HepG2 (cell line): ENCODE data around the gene POU2AF3. TPM values are rescaled to one million over a fixed set of nuclear protein-coding genes. Genes with fewer than 3 reads are reported as not detected.

Source experiments
- FOXC1 ChIP-seq: sonication (generic); formaldehyde crosslinking; IDR thresholded peaks from 2 replicates; pipeline ENCODE4 v1.8.0; 2022; ENCODE audit warnings: mild to moderate bottlenecking, missing genetic modification reagents, borderline replicate concordance
- KLF13 ChIP-seq: sonication (generic); formaldehyde crosslinking; IDR thresholded peaks from 2 replicates; pipeline ENCODE4 v1.4.0; 2020; ENCODE audit warnings: mild to moderate bottlenecking, missing genetic modification reagents
- MBD4 ChIP-seq: IDR thresholded peaks from 2 replicates; pipeline ENCODE4 v1.6.1; 2012; ENCODE audit warnings: low read length, inconsistent platforms, borderline replicate concordance
- NCOA2 ChIP-seq: sonication (generic); formaldehyde crosslinking; IDR thresholded peaks from 2 replicates; pipeline ENCODE4 v1.8.0; 2022; ENCODE audit warnings: inconsistent platforms
- NR2F2 ChIP-seq: IDR thresholded peaks from 2 replicates; pipeline ENCODE4 v1.6.1; 2012; ENCODE audit warnings: low read depth, inconsistent platforms, borderline replicate concordance
- PRPF4 ChIP-seq: fragments of 200-400 bp; formaldehyde crosslinking; IDR thresholded peaks from 2 replicates; pipeline ENCODE4 v1.6.1; 2016; ENCODE audit warnings: low read length, low read depth; ENCODE audit not compliant: poor library complexity, severe bottlenecking
- RFX1 ChIP-seq: fragments of 450-650 bp; IDR thresholded peaks from 2 replicates; pipeline ENCODE4 v1.6.1; 2017
- SP1 ChIP-seq, 2 experiments: fragments of 450-650 bp in 1 of 2; sonication (generic) in 1 of 2; formaldehyde crosslinking in 1 of 2; IDR thresholded peaks; 2 replicates each; pipeline versions ENCODE4 v1.4.0 to v1.6.1; 2016 to 2020; ENCODE audit warnings: missing genetic modification reagents in 1 of 2
- USF2 ChIP-seq, 2 experiments: sonication (generic) in 1 of 2; formaldehyde crosslinking in 1 of 2; IDR thresholded peaks; 2 replicates each; pipeline versions ENCODE4 v1.5.1 to v1.6.1; 2011 to 2020; ENCODE audit warnings: borderline replicate concordance in 1 of 2, low read depth in 1 of 2, low read length in 1 of 2, mild to moderate bottlenecking in 1 of 2, missing genetic modification reagents in 1 of 2, moderate library complexity in 1 of 2
- ZBTB44 ChIP-seq: sonication (generic); formaldehyde crosslinking; IDR thresholded peaks from 2 replicates; pipeline ENCODE4 v1.4.0; 2020; ENCODE audit warnings: missing genetic modification reagents
- ZNF431 ChIP-seq: sonication (generic); formaldehyde crosslinking; IDR thresholded peaks from 2 replicates; pipeline ENCODE4 v1.9.0; 2022; ENCODE audit warnings: missing genetic modification reagents, low read depth, mild to moderate bottlenecking, borderline replicate concordance
- ZNF557 ChIP-seq: sonication (generic); formaldehyde crosslinking; IDR thresholded peaks from 2 replicates; pipeline ENCODE4 v1.4.0; 2020; ENCODE audit warnings: missing genetic modification reagents
- ZNF768 ChIP-seq: sonication (generic); formaldehyde crosslinking; IDR thresholded peaks from 2 replicates; pipeline ENCODE4 v1.4.0; 2020; ENCODE audit warnings: missing genetic modification reagents
- ZSCAN5A ChIP-seq: sonication (generic); formaldehyde crosslinking; IDR thresholded peaks from 2 replicates; pipeline ENCODE4 v1.8.0; 2022; ENCODE audit warnings: mild to moderate bottlenecking, missing genetic modification reagents, borderline replicate concordance
- polyA plus RNA-seq, 8 experiments: library from polyadenylated mRNA; depleted of rRNA in 3 of 8; stranded (reverse) in 7 of 8; unstranded in 1 of 8; fragments of >200 nt; fragmentation: Illumina TruSeq in 4 of 8; extraction: Trizol in 4 of 8; gene quantifications; 2 replicates each; pipeline versions ENCODE4 v1.2.1 to v1.2.3, GENCODE V29; 2011 to 2016; ENCODE audit warnings: low read depth in 4 of 8, missing spikeins in 1 of 8, mixed read lengths in 1 of 8; ENCODE audit not compliant: insufficient read depth in 1 of 8
- total RNA-seq, 5 experiments: library from RNA; depleted of rRNA; stranded (reverse); fragments of >200 nt; fragmentation: Illumina TruSeq; extraction: Trizol; gene quantifications; 2 replicates each; pipeline ENCODE4 v1.2.3, GENCODE V29; 2016; ENCODE audit warnings: low read depth in 1 of 5
- TF ChIP-seq, protein P1 (sequence below): sonication (generic); formaldehyde crosslinking; IDR thresholded peaks from 2 replicates; pipeline ENCODE4 v1.4.0; 2020; ENCODE audit warnings: missing genetic modification reagents

The POU2AF3 gene
- total and polyA plus RNA-seq, 2 of the 13 experiments (the other 11 are each of a cell fraction or from before 2014, with no cell fraction given), result 7.8 to 71.2 TPM

- TF ChIP-seq, protein P1, sequence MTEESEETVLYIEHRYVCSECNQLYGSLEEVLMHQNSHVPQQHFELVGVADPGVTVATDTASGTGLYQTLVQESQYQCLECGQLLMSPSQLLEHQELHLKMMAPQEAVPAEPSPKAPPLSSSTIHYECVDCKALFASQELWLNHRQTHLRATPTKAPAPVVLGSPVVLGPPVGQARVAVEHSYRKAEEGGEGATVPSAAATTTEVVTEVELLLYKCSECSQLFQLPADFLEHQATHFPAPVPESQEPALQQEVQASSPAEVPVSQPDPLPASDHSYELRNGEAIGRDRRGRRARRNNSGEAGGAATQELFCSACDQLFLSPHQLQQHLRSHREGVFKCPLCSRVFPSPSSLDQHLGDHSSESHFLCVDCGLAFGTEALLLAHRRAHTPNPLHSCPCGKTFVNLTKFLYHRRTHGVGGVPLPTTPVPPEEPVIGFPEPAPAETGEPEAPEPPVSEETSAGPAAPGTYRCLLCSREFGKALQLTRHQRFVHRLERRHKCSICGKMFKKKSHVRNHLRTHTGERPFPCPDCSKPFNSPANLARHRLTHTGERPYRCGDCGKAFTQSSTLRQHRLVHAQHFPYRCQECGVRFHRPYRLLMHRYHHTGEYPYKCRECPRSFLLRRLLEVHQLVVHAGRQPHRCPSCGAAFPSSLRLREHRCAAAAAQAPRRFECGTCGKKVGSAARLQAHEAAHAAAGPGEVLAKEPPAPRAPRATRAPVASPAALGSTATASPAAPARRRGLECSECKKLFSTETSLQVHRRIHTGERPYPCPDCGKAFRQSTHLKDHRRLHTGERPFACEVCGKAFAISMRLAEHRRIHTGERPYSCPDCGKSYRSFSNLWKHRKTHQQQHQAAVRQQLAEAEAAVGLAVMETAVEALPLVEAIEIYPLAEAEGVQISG (CRISPR knock-in tag), result 0 out of 2 replicates have a peak, but pooled peaks have one; percentile 45
- TF ChIP-seq MBD4 (peak; percentile 64; the same call in 1 of the 2 replicates), NR2F2 (peak; percentile 95), ZNF431 (peak; percentile 70; the same call in 1 of the 2 replicates), KLF13 (CRISPR knock-in tag) (no peak), ZBTB44 (CRISPR knock-in tag) (no peak), ZSCAN5A (CRISPR knock-in tag) (peak; percentile 26; the same call in 1 of the 2 replicates), USF2 (IDR thresholded peaks at IDR 0.05; ENCODE audit: low read depth, low read length) (no peak), USF2 (CRISPR knock-in tag; IDR thresholded peaks at IDR 0.05; ENCODE audit: borderline replicate concordance) (no peak), RFX1 (no peak), PRPF4 (no peak), ZNF557 (CRISPR knock-in tag) (peak; percentile 53; the same call in 1 of the 2 replicates), FOXC1 (CRISPR knock-in tag) (no peak; the same call in 1 of the 2 replicates), SP1 (IDR thresholded peaks at IDR 0.05) (no peak), SP1 (CRISPR knock-in tag; IDR thresholded peaks at IDR 0.05) (no peak), NCOA2 (peak; percentile 91), ZNF768 (no peak)
Measured at GRCh38 chr11:111334532-111335502, 36.5 kb downstream of the POU2AF3 start (continued).
